DMS114 treated with DMSO at 0.1 percent for 48 hours (cell line): Measurements from ENCODE around the gene FERMT1.
"Not testable (repeated sequence)": the region's sequence is repeated elsewhere in the genome, so short reads cannot be mapped to it uniquely, and the experiment has no call there.

Experiments
- DNase-seq: peaks from one replicate; lab custom pipeline; 2025; ENCODE audit not compliant: unreplicated experiment; lab: John Stamatoyannopoulos, UW

Gene FERMT1

DNA sequence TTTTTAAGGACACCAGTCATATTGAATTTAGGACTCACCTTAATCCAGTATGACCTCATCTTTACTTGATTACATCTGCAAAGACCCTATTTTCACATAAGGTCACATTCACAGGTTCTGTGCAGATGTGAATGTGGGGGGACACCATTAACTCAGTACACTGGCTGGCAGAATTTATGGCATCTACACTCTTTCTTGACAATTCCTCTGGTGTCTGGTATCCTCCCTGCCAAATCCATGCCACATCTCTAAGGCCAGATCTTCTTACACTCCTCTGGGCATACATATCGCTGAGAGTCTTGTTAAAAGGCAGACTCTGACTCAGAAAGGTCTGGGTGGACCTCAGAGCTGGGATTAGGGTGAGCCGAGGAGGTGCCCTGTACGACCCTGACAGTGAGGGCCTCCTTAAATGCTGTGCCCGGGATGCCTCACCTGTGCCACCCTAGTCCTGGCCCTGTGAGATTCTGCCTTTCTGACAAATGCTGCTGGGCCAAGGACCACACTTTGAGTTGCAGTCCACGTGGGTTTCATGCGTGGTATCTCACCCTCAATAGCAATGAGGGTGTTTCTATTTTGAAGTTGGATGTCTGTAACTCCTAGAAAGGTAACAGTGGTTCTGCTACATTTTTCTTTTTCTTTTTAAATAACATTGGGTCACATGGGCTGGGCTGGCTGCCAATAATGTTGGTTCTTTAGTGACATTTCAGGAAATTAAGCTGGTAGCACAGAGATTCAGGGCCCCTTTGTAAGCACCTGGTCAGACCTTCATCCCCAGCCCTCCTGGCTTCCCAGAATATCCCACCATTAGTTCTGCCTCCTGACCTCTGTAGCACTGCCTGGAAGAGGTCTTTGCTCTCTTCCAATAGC is 51.8 kb downstream of the FERMT1 start:
- no peak for DNase-seq

DNA sequence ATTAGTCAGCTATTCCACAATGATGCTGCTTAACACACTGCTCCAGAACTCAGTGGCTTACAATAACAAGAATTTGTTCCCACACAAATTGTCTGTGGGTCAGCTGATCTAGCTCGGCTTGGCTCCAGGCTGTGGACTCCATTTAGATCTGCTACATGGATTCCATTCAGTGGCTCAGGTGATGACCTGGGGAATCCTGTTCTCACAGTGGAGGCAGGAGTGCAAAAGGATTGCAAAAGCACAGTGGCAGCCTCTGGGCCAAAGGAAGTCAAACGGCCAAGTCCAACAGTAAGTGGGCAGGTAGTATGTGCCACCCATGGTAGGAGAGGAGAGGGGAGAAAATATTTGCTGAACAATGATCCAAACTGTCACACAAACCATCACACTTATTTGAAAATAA is 53.2 kb downstream of the FERMT1 start:
- no peak for DNase-seq

DNA sequence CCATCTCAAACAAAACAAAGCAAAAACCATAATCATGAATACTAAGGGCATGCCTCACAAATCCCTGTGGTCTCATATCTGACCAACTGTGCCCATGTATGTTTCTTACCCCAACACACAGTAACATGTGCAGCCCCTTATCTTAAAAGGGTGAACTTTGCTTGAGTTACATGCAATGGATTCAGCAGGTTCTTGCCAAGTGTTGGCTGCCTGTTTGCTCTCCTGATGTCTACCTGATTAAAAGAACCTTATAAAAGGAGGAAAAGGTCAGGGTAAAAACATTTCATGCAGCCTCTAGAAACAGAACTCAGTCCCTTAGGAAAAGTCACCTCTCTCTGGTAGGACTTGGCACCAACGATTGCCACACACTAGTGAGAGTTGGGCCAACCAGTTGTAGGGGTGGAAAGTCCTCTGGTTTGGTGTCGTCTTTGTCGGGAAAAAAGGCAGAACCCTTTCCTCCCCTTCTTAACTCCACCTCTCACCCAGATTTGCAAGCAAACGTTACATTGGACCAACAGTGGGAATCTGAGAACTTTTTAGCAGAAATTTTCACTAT is 55.0 kb downstream of the FERMT1 start:
- no peak for DNase-seq

DNA sequence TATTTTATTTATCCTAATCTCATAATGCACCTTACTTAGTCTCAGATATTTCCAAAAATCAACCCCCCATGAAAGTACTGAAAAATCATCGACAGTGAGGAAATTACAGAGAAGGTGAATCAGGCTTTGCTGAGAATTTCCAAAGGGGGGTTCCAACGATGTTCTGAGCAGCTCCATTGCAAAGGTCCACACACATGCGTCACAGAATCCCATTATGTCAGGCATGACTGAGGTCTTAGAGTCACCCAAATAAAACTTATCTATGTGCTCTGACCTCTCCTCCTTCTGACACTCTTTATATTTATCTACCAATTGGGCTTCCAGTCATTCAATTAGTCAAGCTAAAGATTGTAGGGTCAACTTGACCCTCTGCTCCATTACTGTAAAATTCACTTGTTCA is 56.2 kb downstream of the FERMT1 start:
- no peak for DNase-seq

DNA sequence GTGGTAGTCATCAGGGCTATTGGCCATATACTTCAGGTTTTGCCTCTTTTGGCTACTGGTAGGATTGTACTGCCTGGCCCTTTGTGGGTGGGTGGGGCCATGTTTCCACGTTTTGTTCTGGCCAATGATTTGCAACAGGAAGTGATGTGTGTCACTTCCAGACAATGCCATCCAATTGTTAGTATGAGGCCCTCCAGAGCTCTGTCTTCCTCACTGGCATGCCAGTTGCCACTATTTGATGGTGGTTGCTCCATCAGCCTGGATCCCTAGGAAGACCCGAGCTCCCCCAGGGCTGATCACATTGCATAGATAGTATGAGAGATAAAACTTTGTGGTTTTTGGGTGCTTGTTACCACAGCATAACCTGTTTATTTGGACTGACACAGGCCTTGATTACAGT is 61.3 kb downstream of the FERMT1 start:
- no peak for DNase-seq

DNA sequence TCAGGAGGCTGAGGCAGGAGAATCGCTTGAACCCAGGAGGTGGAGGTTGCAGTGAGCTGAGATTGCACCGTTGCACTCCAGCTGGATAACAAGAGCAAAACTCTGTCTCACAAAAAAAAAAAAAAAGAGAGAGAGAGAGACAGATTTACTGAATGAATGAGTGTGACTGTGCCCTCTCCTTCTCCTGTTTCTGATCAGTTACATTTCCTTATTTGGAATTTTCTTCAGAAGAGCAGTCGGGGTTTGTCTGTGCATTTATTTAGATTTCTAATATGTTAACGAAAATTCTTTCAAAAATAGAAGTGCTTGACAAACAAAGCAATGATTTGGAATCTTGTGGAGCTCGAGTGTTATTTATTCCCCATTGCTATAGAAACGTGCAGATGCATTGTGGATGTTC is 62.6 kb downstream of the FERMT1 start:
- no peak for DNase-seq

DNA sequence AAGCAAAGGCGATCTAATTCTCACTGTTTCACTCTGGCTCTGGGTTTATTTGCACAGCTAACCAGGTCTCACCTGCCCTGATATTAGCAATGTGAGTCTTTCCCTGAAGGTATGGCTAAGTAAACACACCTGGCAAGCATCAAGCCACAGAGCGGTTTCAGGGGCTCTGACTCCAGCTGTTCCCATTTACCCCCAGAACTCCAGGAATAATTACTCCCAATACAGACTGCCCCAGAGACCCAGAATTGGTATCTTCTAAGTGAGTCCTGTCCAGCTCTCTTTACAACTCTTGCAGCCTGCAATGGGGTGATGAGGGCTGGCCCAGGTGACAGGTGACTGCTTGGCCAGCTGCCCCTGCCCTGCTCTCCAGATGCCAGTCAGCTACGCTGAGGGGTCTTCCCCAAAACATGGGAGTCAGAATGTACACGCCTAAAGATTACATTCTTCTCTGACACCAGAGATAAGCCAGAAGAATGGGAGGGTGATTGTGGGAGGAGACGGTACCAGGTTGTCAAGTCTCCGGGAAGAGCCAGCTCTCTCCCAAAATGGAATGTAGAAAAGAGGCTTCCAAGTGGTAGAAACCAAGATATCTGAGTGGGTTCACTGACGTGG is 64.0 kb downstream of the FERMT1 start:
- DNase-seq = no peak

DNA sequence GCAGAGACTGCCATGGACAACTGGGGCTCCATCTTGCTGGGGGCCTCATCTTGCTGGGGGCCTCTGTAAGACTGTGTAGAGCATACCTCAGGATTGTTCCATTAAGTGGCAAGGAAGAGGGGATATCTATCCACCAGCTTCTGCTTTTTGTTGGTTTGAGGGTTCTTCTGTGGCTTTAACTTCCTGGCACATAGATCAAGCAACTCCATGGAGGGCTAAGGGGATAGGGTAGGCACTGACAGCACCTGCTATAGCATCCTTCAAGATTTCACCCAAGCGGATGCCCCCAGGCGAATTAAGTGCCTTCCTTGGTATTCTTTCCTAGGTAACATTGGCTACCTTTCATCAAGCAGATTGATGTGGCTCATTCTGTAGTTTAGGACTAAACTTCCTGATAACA is 65.1 kb downstream of the FERMT1 start:
- no peak for DNase-seq

DNA sequence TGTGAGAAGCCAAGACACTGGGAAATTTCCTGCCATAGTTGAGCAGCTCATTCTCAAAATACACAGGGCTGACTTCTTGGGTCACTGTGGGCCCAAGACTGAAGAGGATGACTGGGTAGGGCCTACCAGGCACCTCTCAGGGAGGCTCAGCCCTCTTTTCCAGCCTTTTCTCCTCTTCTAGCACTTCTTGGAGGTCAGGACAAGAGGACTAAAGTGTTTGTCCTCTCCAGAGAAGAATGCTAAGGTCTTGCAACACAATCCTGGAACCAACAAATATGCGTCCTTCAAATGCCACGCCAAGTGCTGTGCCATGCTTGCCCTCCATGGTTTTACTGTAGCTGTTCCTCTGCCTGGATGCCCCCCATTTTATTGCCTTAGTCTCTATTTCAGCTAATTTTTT is 65.7 kb downstream of the FERMT1 start:
- no peak for DNase-seq

DNA sequence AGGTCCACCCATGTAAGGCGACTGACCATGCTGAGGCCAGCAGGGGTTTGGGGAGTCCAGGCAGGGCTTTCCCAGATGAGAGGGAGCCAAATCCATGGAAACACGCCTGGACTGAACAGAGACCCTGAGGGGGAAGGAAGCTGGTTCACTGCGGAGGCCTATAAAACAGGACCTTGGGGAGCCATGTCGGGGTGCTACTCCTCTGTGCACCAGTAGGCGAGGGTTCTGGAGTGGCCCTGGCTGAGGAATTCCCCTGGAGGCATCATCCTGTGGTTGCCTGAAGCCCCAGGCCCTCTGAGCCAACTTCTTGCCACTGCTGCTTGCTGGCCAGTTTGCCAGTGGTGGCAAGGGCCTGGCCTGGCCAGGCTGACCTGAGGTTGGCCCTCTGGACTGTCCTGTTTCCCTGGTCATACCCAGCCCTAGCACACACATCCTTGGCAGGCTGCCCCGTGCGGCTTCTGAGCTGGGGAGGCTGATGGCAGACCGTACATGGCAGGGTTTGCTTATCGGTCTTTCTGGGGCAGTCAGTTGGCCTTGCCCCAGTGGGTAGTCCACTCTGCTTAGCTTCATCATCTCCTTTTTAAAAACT is 66.8 kb downstream of the FERMT1 start:
- no peak for DNase-seq

DNA sequence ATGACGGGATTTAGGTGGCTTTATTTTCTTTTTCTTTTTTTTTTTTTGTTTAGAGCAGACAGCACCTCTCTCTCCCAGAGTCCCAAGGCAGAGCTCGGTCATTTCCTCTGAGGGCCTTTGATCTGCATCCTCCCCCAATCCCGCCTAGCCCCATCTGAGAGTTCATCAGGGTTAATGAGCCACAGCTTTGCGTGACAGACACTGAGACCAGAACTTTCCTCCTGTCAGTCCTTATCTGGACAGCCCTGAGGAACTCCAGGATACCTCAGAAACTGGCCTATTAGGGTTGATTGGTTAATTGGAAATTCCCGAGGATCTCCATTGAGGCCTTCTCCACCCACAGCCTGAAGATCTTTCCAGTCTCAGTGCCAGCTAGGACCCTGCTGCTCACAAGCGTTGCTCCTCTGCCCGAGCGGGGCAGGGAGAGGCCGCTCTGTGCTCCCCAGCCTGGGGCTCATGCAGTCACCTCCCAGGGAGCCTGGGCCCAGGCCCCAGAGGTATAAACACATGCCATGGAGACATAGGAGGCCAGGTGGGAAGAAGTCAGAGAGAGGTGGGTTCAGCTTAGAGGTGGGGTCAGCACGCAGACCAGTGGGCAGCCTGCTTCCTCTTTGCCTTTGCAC is 67.6 kb downstream of the FERMT1 start:
- no peak for DNase-seq

DNA sequence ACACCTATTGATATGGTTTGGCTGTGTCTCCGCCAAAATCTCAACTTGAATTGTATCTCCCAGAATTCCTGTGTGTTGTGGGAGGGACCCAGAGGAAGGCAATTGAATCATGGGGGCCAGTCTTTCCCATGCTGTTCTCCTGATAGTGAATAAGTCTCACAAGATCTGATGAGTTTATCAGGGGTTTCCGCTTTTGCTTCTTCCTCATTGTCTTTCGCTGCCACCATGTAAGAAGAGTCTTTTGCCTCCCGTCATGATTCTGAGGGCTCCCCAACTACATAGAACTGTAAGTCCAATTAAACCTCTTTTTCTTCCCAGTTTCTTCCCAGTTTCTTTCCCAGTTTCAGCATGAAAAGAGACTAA is 68.2 kb downstream of the FERMT1 start:
- not testable (repeated sequence) for DNase-seq

DNA sequence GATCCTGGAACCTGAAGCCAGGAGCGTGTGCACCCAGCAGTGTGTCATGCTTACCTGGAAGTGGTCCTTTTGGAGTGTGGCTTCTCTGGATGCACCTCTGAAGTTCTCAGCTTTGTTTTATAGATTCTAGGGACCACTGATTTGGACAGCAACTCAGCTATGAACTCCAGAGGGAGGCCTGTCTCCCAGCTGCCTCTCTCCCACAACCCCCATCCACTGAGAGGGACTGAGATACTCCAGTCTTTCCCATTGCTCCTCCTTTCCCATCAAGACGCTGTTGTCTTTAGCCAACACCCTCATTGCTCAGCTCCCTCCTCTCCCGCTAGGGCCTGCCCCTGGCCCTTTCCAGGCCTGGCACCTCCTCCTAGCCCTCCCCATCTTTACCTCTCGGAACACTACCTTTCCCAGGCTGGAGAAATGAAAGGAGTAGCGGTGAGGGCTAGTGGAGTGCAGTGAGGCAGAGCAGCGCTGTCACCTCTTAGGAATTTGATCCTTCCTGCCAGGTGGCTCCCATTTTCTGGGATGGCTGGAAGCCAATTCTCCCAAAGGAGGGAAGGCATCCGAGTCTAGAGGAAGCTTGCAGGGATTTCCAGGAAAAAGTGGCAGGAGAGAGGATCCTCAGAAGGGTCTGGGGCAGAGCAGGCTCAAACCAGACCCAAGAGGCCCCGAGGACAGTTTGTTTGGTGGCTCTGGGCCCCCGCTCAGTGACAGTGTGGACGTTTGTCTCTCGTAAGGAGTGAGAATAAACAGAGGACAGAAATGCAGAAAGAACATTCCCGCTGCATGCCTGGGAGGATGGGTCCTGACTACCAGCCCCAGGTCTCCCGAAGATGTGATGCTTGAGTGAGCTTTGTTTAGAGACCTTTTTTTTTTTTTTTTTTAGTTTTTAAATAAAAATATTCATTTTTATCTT is 68.8 kb downstream of the FERMT1 start, which contains the start of gene LRRN4:
LRRN4 (minus strand) TSS at position 285 of the 913 bp plus-strand sequence. CDS start 1,261 bp downstream, outside the sequence.
- no peak for DNase-seq

DNA sequence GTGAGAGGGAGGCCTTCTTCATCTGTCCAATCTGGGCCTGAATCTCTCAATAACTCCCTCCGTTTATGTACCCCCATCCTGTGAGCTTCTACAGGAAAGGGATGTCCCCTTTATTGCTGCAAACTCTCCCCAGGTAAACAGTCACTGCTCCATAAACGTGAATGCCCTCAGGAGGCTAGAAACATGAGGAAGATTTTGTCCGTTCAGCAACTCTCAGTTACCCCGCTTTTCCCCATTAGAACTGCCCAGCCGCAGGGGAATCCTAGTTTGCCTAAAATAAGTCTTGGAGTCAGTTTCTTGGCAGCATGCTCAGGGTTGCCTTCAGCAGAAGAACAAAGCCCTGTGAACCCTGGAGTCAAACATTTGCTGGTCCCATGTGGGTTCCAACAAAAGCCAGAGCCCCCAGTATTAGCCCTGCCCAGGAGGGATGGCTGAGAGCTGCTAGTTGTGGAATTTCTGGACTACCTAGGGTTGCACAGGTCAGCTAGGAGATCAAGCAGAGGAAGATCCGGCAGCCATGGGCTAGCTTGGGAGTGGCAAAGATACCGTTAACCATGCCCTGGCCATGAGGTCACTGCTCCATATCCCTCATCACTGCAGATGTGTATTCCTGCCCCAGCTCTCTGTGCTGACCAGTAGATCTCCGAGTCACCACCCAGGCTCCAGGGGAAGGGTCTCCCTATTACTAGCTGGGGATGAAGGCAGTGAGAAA is 69.6 kb downstream of the FERMT1 start:
- no peak for DNase-seq

DNA sequence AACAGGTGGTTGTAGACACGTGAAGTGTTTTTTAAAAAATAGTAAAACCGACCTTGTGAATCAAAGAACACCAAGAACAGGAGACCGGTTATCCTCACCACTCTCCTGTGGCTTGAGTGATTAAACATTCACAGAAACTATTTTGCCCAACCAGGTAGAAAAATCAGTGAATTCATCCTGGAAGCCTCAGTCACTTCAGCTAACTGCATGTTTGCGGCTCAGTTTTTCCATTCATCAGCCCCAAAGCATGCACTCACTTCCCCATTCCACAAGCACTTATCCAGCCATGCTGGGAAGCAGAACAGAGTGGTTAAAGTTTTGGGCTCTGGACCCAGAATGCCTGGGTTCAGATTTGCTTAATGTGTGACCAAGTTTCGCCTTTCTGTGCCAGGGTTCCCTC is 71.3 kb downstream of the FERMT1 start:
- no peak for DNase-seq

DNA sequence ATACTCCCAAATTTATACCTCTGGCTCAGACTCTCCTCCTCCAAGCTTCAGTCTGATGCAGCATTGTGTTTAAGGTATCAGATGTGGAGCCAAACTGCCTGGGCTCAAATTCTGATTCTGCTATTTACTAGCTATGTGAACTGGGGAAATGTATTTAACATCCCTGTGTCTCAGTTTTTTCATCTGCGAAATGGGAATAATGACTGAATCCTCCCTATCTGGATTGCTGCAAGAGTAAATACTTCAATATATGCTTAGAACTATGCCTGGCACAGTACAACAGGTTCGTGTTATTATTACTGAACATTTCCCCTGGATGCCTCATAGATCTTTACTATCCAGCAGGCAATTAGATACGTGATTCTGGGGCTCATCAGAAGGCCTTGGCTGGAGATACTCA is 74.4 kb downstream of the FERMT1 start:
- no peak for DNase-seq

DNA sequence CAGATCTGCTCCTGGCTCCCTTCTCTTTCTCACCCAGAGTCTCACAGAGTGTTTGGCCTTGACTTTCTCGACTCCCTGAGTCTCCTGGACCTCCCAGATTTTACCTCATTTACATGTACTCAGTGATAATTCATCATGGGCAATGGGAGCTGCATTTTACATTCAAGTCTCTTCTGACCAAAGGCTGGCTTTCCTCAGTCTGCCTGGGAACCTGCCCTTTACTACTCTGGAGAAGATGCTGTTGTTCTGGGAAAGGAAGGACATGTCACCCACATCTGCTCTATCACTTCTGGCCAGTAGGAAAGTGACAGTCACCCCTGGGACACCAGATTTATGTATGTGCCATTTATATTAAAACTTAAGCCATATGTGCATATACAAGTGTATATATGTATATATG is 76.4 kb downstream of the FERMT1 start:
- DNase-seq = no peak

DNA sequence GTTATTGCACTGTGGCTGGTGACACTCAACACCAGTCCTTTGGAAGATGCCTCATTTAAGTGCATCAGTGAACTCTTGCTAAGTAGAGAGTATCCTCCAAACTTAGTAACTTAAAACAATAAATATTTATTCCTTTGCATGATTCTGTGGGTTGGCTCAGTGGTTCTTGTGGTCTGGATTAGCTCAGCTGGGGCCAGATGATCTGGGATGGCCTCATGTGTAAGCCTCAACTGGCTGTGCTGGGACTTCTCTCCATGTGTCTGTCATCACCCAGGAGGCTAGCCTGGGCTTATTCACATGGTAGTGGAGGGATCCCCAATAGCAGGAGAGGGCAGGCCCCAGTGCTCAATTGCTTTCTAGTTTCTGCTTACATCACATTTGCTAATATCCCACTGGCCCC is 77.3 kb downstream of the FERMT1 start:
- DNase-seq = no peak

DNA sequence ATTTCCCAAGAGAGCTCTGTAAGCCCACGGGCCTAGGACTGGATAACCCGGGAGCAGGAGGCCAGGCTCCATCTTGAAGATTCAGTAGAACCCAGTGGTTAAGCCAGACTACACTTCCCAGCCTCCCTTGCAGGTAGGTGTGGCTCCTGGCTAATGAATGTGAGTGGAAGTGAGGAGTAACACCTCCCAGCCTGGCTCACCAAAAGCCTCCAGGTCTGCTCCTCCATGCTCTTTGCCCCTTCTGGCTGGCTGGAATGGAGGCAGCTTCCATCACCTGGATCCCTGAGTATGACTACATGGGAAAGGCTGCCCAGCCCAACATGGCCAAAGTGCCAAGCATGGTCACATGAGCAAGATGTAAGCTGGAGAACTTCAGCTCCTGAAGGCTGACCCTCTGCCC is 78.7 kb downstream of the FERMT1 start:
- DNase-seq = no peak

DNA sequence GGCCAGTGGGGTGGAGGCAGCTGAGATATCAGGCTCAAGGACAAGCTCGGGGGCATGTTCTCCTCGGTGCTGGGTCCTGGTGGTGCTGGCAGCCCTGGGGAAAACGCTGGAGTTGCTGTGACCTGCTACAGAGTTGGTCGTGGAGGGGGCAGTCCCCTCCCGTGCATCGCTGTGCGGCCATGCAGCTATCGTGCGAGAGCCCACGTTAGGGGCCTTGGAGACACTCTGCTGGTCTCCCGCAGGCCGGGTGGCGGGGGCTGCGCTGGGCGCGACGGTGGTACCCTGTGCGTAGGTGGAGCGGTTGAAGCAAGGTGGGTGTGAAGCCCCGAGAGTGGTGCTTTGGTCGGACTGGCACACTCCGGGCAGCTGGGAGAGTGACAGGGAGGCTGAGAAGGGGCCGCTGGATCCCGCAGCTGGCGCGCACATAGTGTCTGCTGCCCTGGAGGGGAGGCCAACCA is 81.0 kb downstream of the FERMT1 start:
- DNase-seq = no peak
